Activated CD8-positive, alpha-beta memory T cell treated with anti-CD3 and anti-CD28 coated beads, Interleukin-2, amount 10 ng/mL, durations not matched to agents 7 days and 5 days (primary cell): ENCODE results near the gene SHOC2. TPM values are rescaled to one million over a fixed set of nuclear protein-coding genes. Genes with fewer than 3 reads are reported as not detected.

Source experiments
- ATAC-seq: fragments of 150-1000 bp; cut with Tn5 transposase; one replicate; pipeline ENCODE4 v1.10.0; 2021; ENCODE audit warnings: moderate library complexity
- CTCF ChIA-PET: fragments of 350-600 bp; sonication (Branson Sonifier 250); formaldehyde crosslinking; loops from one replicate; lab custom pipeline; 2021; ENCODE audit warnings: antibody characterized with exemption; lab: Charles Lee
- DNase-seq: peaks from one replicate; pipeline ENCODE4 v3.0.0-alpha.2; 2020
- H3K27ac Mint-ChIP-seq: one replicate; pipeline ENCODE4 v1.8.0; 2021; ENCODE audit warnings: mild to moderate bottlenecking, mixed read lengths
- H3K27me3 Mint-ChIP-seq: one replicate; pipeline ENCODE4 v1.8.0; 2021; ENCODE audit warnings: mixed read lengths
- H3K36me3 Mint-ChIP-seq: one replicate; pipeline ENCODE4 v1.8.0; 2021; ENCODE audit warnings: mild to moderate bottlenecking, mixed read lengths
- H3K4me1 Mint-ChIP-seq: one replicate; pipeline ENCODE4 v1.8.0; 2021; ENCODE audit warnings: mixed read lengths
- H3K4me3 Mint-ChIP-seq: one replicate; pipeline ENCODE4 v1.8.0; 2021; ENCODE audit warnings: mild to moderate bottlenecking, moderate library complexity, mixed read lengths
- H3K9me3 Mint-ChIP-seq: one replicate; pipeline ENCODE4 v1.8.0; 2022; ENCODE audit warnings: low read depth, mixed read lengths
- total RNA-seq, 2 experiments: library from RNA; stranded (reverse); gene quantifications; one replicate each; pipeline ENCODE4 v1.2.3, GENCODE V29; 2021

SHOC2 gene
- total RNA-seq = 10 to 100 TPM; 39.3 to 43.2 TPM

DNA sequence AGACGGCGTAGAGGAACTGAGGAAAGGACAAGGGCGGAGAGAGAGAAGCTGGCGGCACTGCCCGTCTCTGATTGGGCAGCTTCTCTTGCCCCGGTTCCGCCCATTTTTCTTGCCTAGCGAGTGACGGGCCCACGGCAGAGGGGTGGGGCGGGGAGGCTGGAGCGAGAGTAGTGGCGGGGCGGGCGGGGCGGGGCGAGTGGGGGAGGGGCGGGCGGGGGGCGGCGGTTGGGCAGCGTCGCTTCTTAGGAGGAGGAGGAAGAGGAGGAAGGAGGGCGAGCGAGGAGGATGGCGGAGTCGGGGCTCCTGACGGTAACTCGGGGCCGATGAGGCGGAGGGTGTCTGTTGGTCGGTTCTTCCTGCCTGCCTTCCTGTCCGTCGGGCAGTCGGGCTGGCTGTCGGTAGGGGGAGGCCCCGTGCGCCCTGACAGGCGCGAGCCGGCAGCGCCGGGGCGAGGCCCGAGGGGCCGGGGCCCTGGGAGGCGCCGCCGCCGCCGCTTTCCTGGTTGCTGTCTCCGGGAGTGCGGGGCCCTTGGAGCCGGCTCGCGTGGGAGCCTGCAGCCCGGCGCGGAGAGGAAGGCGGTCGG, at the start of gene SHOC2:
Gene SHOC2 (plus strand): TSS at position 256 of the 583 bp plus-strand sequence. CDS start 44,755 bp downstream, outside the sequence.
- peaks cover 45% of the 10 kb centered on the region for H3K4me1 Mint-ChIP-seq

DNA sequence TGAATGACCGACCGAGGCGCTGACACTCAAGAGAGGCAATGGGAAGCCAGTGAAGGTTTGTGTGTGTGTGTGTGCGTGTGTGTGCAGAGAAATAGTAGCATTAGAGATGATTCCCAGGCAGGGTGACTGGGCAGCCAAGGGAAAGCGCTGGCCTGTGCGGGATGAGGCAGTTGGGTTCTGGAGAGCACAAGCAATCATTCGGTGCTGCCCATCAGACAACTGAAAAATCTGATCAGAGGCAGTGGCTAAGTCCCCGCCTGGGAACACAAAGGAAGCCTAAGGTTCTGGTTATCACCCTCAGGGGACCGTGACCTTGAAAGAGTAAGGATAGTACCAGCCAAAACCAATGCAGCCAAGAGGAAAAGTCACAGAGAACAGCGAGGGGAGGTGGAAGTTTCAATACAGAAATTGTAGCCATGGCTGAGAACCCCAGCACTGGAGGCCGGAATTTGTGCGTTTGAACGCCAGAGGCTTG, 48.5 kb upstream of the SHOC2 start:
- Mint-ChIP-seq H3K4me1 (peaks cover 67% of the 10 kb centered on the region), H3K27ac (peak overlapping the region; percentile 99), H3K4me3 (peak overlapping the region; percentile 89), H3K36me3 (peaks cover 9% of the 10 kb centered on the region), H3K9me3 (no peaks in the 10 kb centered on the region), H3K27me3 (no peaks in the 10 kb centered on the region)
- CTCF ChIA-PET = interaction anchor here (1.0 to 1.3 kb wide), 4 partner anchors 11 to 125 kb away, joined by 3 to 15 read pairs (median 4); no protein-coding TSS in a partner anchor
- ATAC-seq = no peak
- DNase-seq = no peak

More for the DNA sequence above, at the start of gene SHOC2:
- peak; percentile 100 for DNase-seq
- CTCF ChIA-PET = interaction anchor here (0.9 to 3.8 kb wide), 8 partner anchors 9 to 73 kb away, joined by 3 to 15 read pairs (median 3); no protein-coding TSS in a partner anchor
- no peaks in the 10 kb centered on the region for H3K27me3 Mint-ChIP-seq
- no peaks in the 10 kb centered on the region for H3K9me3 Mint-ChIP-seq
- H3K27ac Mint-ChIP-seq = peak within 1 kb of the TSS; percentile 99
- H3K36me3 Mint-ChIP-seq = peaks cover 9% of the 10 kb centered on the region
- peak; percentile 47 for ATAC-seq
- peak within 1 kb of the TSS; percentile 82 for H3K4me3 Mint-ChIP-seq

- ATAC-seq = peak; percentile 85
- H3K9me3 Mint-ChIP-seq = no peaks in the 10 kb centered on the region
- peak; percentile 98 for DNase-seq
- H3K4me3 Mint-ChIP-seq = peak within 1 kb of the TSS; percentile 89
- H3K4me1 Mint-ChIP-seq = peaks cover 64% of the 10 kb centered on the region
- CTCF ChIA-PET = interaction anchor here (0.7 to 1.3 kb wide), 6 partner anchors 9 to 125 kb away, joined by 3 to 15 read pairs (median 4); no protein-coding TSS in a partner anchor
- peak within 1 kb of the TSS; percentile 99 for H3K27ac Mint-ChIP-seq
- no peaks in the 10 kb centered on the region for H3K27me3 Mint-ChIP-seq
- H3K36me3 Mint-ChIP-seq = peaks cover 12% of the 10 kb centered on the region
These were observed 47.9 kb upstream of the SHOC2 start, which contains the start of gene PDCD4 for GRCh38 chr10:110871298-110872084. Gene PDCD4 (plus strand): TSS chr10:110871928. CDS start chr10:110876028, 4,100 bp downstream.

DNA sequence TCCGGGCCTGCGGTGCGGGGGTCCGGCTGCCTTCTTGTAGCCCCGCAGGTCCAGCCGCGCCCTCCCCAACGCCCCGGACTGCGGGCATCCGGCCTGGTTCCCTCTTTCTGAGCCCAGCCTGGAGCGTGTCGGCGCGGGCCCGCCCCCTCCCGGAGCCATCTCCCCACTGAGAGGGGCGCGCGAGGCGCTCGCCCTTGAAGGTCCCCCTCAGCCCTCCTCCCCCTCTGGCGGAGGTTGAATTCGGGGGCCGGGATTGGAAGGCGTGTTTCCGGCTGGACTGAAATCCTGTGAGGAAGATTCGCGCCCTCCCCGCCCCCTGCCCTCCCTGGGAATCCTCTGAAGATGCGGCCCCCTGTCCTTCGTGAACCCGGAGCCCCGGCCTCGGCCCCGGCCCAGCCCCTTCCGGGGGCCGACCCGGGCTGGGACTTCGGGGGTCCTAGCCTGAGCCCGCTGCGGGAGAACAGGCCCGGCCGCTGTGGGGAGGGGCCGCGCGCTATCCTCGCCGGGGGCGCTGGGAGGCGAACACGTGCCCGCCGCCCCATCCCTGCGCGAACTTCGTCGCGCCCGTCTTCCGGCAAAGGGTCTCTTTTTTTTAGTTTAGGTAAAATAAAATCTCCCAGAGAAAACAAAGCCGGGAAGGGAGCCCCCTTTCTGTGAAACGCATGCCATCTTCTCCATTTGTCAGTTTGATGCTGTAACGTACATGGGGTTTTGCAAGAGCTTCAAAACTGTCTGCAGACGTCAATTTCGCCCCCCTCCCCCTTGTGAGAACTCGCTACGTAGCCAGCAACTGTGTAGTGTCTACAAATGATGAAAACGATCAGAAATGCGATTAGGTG, 47.0 kb upstream of the SHOC2 start:
- CTCF ChIA-PET = interaction anchor here (0.7 to 2.0 kb wide), 13 partner anchors 8 to 126 kb away, joined by 3 to 15 read pairs (median 4); partner anchors contain the start of genes BBIP1 and SHOC2
- Mint-ChIP-seq H3K4me1 (peaks cover 59% of the 10 kb centered on the region), H3K27ac (peak overlapping the region; percentile 93), H3K9me3 (no peaks in the 10 kb centered on the region), H3K27me3 (no peaks in the 10 kb centered on the region), H3K36me3 (peaks cover 15% of the 10 kb centered on the region), H3K4me3 (peak overlapping the region; percentile 89)
- DNase-seq (peak; percentile 90), ATAC-seq (peak; percentile 73)

- H3K36me3 Mint-ChIP-seq = peaks cover 22% of the 10 kb centered on the region
- DNase-seq = no peak
- no peak for ATAC-seq
- CTCF ChIA-PET = interaction anchor here (0.6 to 2.0 kb wide), 10 partner anchors 9 to 127 kb away, joined by 3 to 6 read pairs (median 4); partner anchors contain the start of genes BBIP1 and SHOC2
- no peaks in the 10 kb centered on the region for H3K9me3 Mint-ChIP-seq
- H3K27me3 Mint-ChIP-seq = no peaks in the 10 kb centered on the region
- peak overlapping the region; percentile 89 for H3K4me3 Mint-ChIP-seq
- peaks cover 55% of the 10 kb centered on the region for H3K4me1 Mint-ChIP-seq
- H3K27ac Mint-ChIP-seq = peak overlapping the region; percentile 93
These were observed 46.1 kb upstream of the SHOC2 start for GRCh38 chr10:110872984-110873923.

- H3K4me3 Mint-ChIP-seq = peak overlapping the region; percentile 89
- DNase-seq = no peak
- peak overlapping the region; percentile 87 for H3K27ac Mint-ChIP-seq
- no peak for ATAC-seq
- no peaks in the 10 kb centered on the region for H3K9me3 Mint-ChIP-seq
- H3K36me3 Mint-ChIP-seq = peaks cover 25% of the 10 kb centered on the region
- H3K27me3 Mint-ChIP-seq = no peaks in the 10 kb centered on the region
- CTCF ChIA-PET = interaction anchor here (0.6 to 2.0 kb wide), 3 partner anchors 17 to 128 kb away, joined by 3 to 5 read pairs (median 4); no protein-coding TSS in a partner anchor
- H3K4me1 Mint-ChIP-seq = peaks cover 55% of the 10 kb centered on the region
These were observed 45.5 kb upstream of the SHOC2 start for GRCh38 chr10:110873951-110874350.

DNA sequence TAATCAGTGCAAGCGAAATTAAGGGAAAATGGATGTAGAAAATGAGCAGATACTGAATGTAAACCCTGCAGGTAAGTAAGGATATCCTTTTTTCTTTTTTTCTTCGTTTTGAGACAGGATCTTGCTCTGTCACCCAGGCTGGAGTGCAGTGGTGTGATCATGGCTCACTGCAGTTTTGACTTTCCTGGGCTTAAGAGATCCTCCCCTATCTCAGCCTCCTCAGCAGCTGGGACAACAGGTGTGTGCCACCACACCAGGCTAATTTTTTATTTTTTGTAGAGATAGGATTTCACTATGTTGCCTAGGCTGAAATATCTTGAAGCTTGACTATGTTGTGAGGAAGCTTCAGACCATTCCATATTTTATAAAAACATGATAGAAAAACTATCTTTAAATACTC, 43.4 kb upstream of the SHOC2 start:
- peaks cover 50% of the 10 kb centered on the region for H3K4me1 Mint-ChIP-seq
- no peaks in the 10 kb centered on the region for H3K27me3 Mint-ChIP-seq
- CTCF ChIA-PET = interaction anchor here (1.4 to 1.6 kb wide), 3 partner anchors 18 to 128 kb away, joined by 3 to 8 read pairs (median 4); no protein-coding TSS in a partner anchor
- no peaks in the 10 kb centered on the region for H3K9me3 Mint-ChIP-seq
- peaks cover 33% of the 10 kb centered on the region for H3K36me3 Mint-ChIP-seq
- no peak for DNase-seq
- no peak for ATAC-seq
- H3K27ac Mint-ChIP-seq = peak overlapping the region; percentile 52
- H3K4me3 Mint-ChIP-seq = no peak overlapping the region

- peaks cover 39% of the 10 kb centered on the region for H3K36me3 Mint-ChIP-seq
- no peak for ATAC-seq
These were observed 42.6 kb upstream of the SHOC2 start for GRCh38 chr10:110876788-110877187.

DNA sequence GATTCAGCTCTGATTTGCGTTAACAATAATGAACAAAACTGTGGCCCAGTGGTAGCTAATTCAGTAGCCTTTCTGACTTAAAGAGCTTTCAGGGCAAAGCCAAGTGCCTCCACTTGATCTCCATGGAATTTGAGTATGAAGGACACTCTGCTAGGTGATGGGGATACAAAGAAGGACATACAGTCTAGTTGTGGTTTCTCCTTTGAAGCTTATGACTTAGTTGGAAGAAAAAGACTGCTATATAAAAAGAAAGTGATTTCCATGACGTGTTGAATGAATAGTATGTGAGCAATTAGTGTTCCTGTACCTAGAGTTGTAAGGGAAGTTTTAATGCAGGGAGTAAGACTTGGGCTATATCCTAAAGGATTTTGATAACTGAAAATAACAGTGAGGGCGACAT, 39.4 kb upstream of the SHOC2 start:
- CTCF ChIA-PET = interaction anchor here (1.0 to 1.1 kb wide), 2 partner anchors 11 to 76 kb away, joined by 4 read pairs; no protein-coding TSS in a partner anchor
- H3K36me3 Mint-ChIP-seq = peaks cover 48% of the 10 kb centered on the region
- DNase-seq (no peak), ATAC-seq (no peak)
- no peaks in the 10 kb centered on the region for H3K27me3 Mint-ChIP-seq
- no peak overlapping the region for H3K27ac Mint-ChIP-seq
- H3K9me3 Mint-ChIP-seq = no peaks in the 10 kb centered on the region
- H3K4me1 Mint-ChIP-seq = peaks cover 64% of the 10 kb centered on the region
- H3K4me3 Mint-ChIP-seq = peak overlapping the region; percentile 5

More at GRCh38 chr10:110876788-110877187, 42.6 kb upstream of the SHOC2 start:
- H3K27ac Mint-ChIP-seq = no peak overlapping the region
- no peaks in the 10 kb centered on the region for H3K9me3 Mint-ChIP-seq
- no peak overlapping the region for H3K4me3 Mint-ChIP-seq
- CTCF ChIA-PET = interaction anchor here (1.0 to 1.6 kb wide), 6 partner anchors 19 to 130 kb away, joined by 3 to 8 read pairs (median 4); no protein-coding TSS in a partner anchor
- H3K27me3 Mint-ChIP-seq = no peaks in the 10 kb centered on the region
- H3K4me1 Mint-ChIP-seq = peaks cover 51% of the 10 kb centered on the region
- no peak for DNase-seq

- Mint-ChIP-seq H3K4me3 (no peak overlapping the region), H3K9me3 (no peaks in the 10 kb centered on the region), H3K4me1 (peaks cover 63% of the 10 kb centered on the region), H3K27ac (no peak overlapping the region), H3K36me3 (peaks cover 50% of the 10 kb centered on the region), H3K27me3 (no peaks in the 10 kb centered on the region)
- CTCF ChIA-PET = interaction anchor here (1.4 to 1.6 kb wide), 2 partner anchors 8 to 10 kb away, joined by 4 to 5 read pairs; partner anchors contain the start of gene PDCD4
- no peak for ATAC-seq
- DNase-seq = no peak
These were observed 38.2 kb upstream of the SHOC2 start for GRCh38 chr10:110881247-110881646.

- H3K27ac Mint-ChIP-seq = peak overlapping the region; percentile 61
- H3K9me3 Mint-ChIP-seq = no peaks in the 10 kb centered on the region
- no peaks in the 10 kb centered on the region for H3K27me3 Mint-ChIP-seq
- CTCF ChIA-PET = interaction anchor here (0.9 to 1.6 kb wide), 3 partner anchors 9 to 11 kb away, joined by 3 to 5 read pairs (median 4); partner anchors contain the start of gene PDCD4
- H3K36me3 Mint-ChIP-seq = peaks cover 51% of the 10 kb centered on the region
- DNase-seq = no peak
- H3K4me3 Mint-ChIP-seq = peak overlapping the region; percentile 39
- ATAC-seq = no peak
- peaks cover 65% of the 10 kb centered on the region for H3K4me1 Mint-ChIP-seq
These were observed 37.5 kb upstream of the SHOC2 start for GRCh38 chr10:110881905-110882304.
